Nephron progenitor cell (in vitro differentiated cells): ENCODE measurements around the gene RAPGEF4.
"Not testable (repeated sequence)": the region's sequence is repeated elsewhere in the genome, so short reads cannot be mapped to it uniquely, and the experiment has no call there.

ENCODE experiments used
- DNase-seq: peaks from one replicate; pipeline ENCODE4 v3.0.0; 2021
- H3K27ac Mint-ChIP-seq: 2 replicates; pipeline ENCODE4 v1.8.0; 2021; ENCODE audit warnings: mild to moderate bottlenecking, moderate library complexity, mixed read lengths
- H3K27me3 Mint-ChIP-seq: 2 replicates; pipeline ENCODE4 v1.8.0; 2021; ENCODE audit warnings: mild to moderate bottlenecking, low read depth, mixed read lengths; ENCODE audit not compliant: poor library complexity
- H3K36me3 Mint-ChIP-seq: 2 replicates; pipeline ENCODE4 v1.8.0; 2021; ENCODE audit warnings: low read depth, mixed read lengths
- H3K4me1 Mint-ChIP-seq: 2 replicates; pipeline ENCODE4 v1.8.0; 2021; ENCODE audit warnings: mixed read lengths
- H3K4me3 Mint-ChIP-seq: 2 replicates; pipeline ENCODE4 v1.8.0; 2021; ENCODE audit warnings: mild to moderate bottlenecking, moderate library complexity, mixed read lengths
- H3K9me3 Mint-ChIP-seq: 2 replicates; pipeline ENCODE4 v1.8.0; 2021; ENCODE audit warnings: mild to moderate bottlenecking, moderate library complexity, mixed read lengths
- CTCF ChIP-seq: fragments of 200-600 bp; sonication (generic); IDR thresholded peaks from 2 replicates; pipeline ENCODE4 v1.5.0; 2021; ENCODE audit warnings: antibody characterized with exemption

The RAPGEF4 gene

GRCh38 chr2:172792711-172793110 lies 57.1 kb downstream of the RAPGEF4 start:
- TF ChIP-seq CTCF: no peak
- DNase-seq: no peak
- no peak overlapping the region for H3K4me3 Mint-ChIP-seq
- peaks cover 7% of the 10 kb centered on the region for H3K4me1 Mint-ChIP-seq
- no peak overlapping the region for H3K27ac Mint-ChIP-seq
- H3K9me3 Mint-ChIP-seq: peaks cover 3% of the 10 kb centered on the region
- no peaks in the 10 kb centered on the region for H3K36me3 Mint-ChIP-seq
- H3K27me3 Mint-ChIP-seq: peaks cover 6% of the 10 kb centered on the region

- not testable (repeated sequence) for H3K27ac Mint-ChIP-seq
- H3K36me3 Mint-ChIP-seq: peaks cover 41% of the 10 kb centered on the region
Observed at GRCh38 chr2:172803308-172803707, 67.7 kb downstream of the RAPGEF4 start.

GRCh38 chr2:172804423-172804822 lies 68.8 kb downstream of the RAPGEF4 start:
- peaks cover 12% of the 10 kb centered on the region for H3K4me1 Mint-ChIP-seq
- TF ChIP-seq CTCF: no peak
- H3K9me3 Mint-ChIP-seq: peaks cover 42% of the 10 kb centered on the region
- peaks cover 41% of the 10 kb centered on the region for H3K36me3 Mint-ChIP-seq
- H3K4me3 Mint-ChIP-seq: no peak overlapping the region
- DNase-seq: no peak
- peaks cover 16% of the 10 kb centered on the region for H3K27me3 Mint-ChIP-seq
- H3K27ac Mint-ChIP-seq: no peak overlapping the region

More at GRCh38 chr2:172803308-172803707, 67.7 kb downstream of the RAPGEF4 start:
- peaks cover 12% of the 10 kb centered on the region for H3K27me3 Mint-ChIP-seq
- H3K4me1 Mint-ChIP-seq: peaks cover 12% of the 10 kb centered on the region
- not testable (repeated sequence) for DNase-seq, H3K4me3 Mint-ChIP-seq
- H3K9me3 Mint-ChIP-seq: peaks cover 42% of the 10 kb centered on the region

- Mint-ChIP-seq H3K4me3 (no peak overlapping the region), H3K9me3 (peaks cover 28% of the 10 kb centered on the region), H3K27ac (no peak overlapping the region), H3K36me3 (peaks cover 28% of the 10 kb centered on the region), H3K4me1 (peaks cover 12% of the 10 kb centered on the region), H3K27me3 (peaks cover 21% of the 10 kb centered on the region)
- TF ChIP-seq CTCF: peak; percentile 94
- DNase-seq: peak; percentile 16
Observed at GRCh38 chr2:172806493-172806892, 70.8 kb downstream of the RAPGEF4 start.

GRCh38 chr2:172806996-172807395 lies 71.4 kb downstream of the RAPGEF4 start:
- Mint-ChIP-seq H3K27ac (peak overlapping the region; percentile 19), H3K27me3 (peaks cover 21% of the 10 kb centered on the region), H3K36me3 (peaks cover 24% of the 10 kb centered on the region), H3K9me3 (peaks cover 23% of the 10 kb centered on the region), H3K4me3 (no peak overlapping the region), H3K4me1 (peaks cover 12% of the 10 kb centered on the region)
- TF ChIP-seq CTCF: no peak
- DNase-seq: no peak

- Mint-ChIP-seq H3K36me3 (peaks cover 12% of the 10 kb centered on the region), H3K27ac (no peak overlapping the region), H3K27me3 (peaks cover 25% of the 10 kb centered on the region), H3K9me3 (peaks cover 12% of the 10 kb centered on the region), H3K4me3 (no peak overlapping the region), H3K4me1 (peaks cover 12% of the 10 kb centered on the region)
- DNase-seq: no peak
- TF ChIP-seq CTCF: no peak
Observed at GRCh38 chr2:172808156-172808555, 72.5 kb downstream of the RAPGEF4 start.
